HepG2 (cell line): ENCODE measurements around the gene SLC12A9. TPM values are rescaled to one million over a fixed set of nuclear protein-coding genes. Genes with fewer than 3 reads are reported as not detected.

Experiments
- AFF4 ChIP-seq: sonication (generic); formaldehyde crosslinking; IDR thresholded peaks from 2 replicates; pipeline ENCODE4 v1.4.0; 2020; ENCODE audit warnings: missing genetic modification reagents
- HDAC1 ChIP-seq: sonication (generic); formaldehyde crosslinking; IDR thresholded peaks from 2 replicates; pipeline ENCODE4 v1.5.1; 2020; ENCODE audit warnings: mild to moderate bottlenecking, missing genetic modification reagents
- HINFP ChIP-seq: sonication (generic); formaldehyde crosslinking; IDR thresholded peaks from 2 replicates; pipeline ENCODE4 v1.4.0; 2020; ENCODE audit warnings: low read depth, mild to moderate bottlenecking, missing genetic modification reagents
- HNF1B ChIP-seq: sonication (generic); formaldehyde crosslinking; IDR thresholded peaks from 2 replicates; pipeline ENCODE4 v1.5.1; 2020; ENCODE audit warnings: mild to moderate bottlenecking, moderate library complexity, missing genetic modification reagents
- RBM22 ChIP-seq: fragments of 200-400 bp; formaldehyde crosslinking; optimal IDR thresholded peaks from 2 replicates; pipeline ENCODE3; 2017; ENCODE audit warnings: mild to moderate bottlenecking, low read length, moderate library complexity
- RFX3 ChIP-seq: IDR thresholded peaks from 2 replicates; pipeline ENCODE4 v1.6.1; 2016; ENCODE audit warnings: missing biosample characterization, missing genetic modification reagents
- SMAD3 ChIP-seq: sonication (generic); formaldehyde crosslinking; IDR thresholded peaks from 2 replicates; pipeline ENCODE4 v1.4.0; 2020; ENCODE audit warnings: missing genetic modification reagents
- ZNF101 ChIP-seq: sonication (generic); formaldehyde crosslinking; IDR thresholded peaks from 2 replicates; pipeline ENCODE4 v1.4.0; 2020; ENCODE audit warnings: mild to moderate bottlenecking, low read depth, missing genetic modification reagents, borderline replicate concordance
- ZNF143 ChIP-seq: sonication (generic); formaldehyde crosslinking; IDR thresholded peaks from 2 replicates; pipeline ENCODE4 v1.4.0; 2020; ENCODE audit warnings: missing genetic modification reagents
- ZSCAN25 ChIP-seq: sonication (generic); formaldehyde crosslinking; IDR thresholded peaks from 2 replicates; pipeline ENCODE4 v1.8.0; 2022; ENCODE audit warnings: mild to moderate bottlenecking, missing genetic modification reagents
- polyA plus RNA-seq, 8 experiments: library from polyadenylated mRNA; depleted of rRNA in 3 of 8; stranded (reverse) in 7 of 8; unstranded in 1 of 8; fragments of >200 nt; fragmentation: Illumina TruSeq in 4 of 8; extraction: Trizol in 4 of 8; gene quantifications; 2 replicates each; pipeline versions ENCODE4 v1.2.1 to v1.2.3, GENCODE V29; 2011 to 2016; ENCODE audit warnings: low read depth in 4 of 8, missing spikeins in 1 of 8, mixed read lengths in 1 of 8; ENCODE audit not compliant: insufficient read depth in 1 of 8
- total RNA-seq, 5 experiments: library from RNA; depleted of rRNA; stranded (reverse); fragments of >200 nt; fragmentation: Illumina TruSeq; extraction: Trizol; gene quantifications; 2 replicates each; pipeline ENCODE4 v1.2.3, GENCODE V29; 2016; ENCODE audit warnings: low read depth in 1 of 5
- TF ChIP-seq, protein P1 (sequence below): sonication (generic); formaldehyde crosslinking; IDR thresholded peaks from 2 replicates; pipeline ENCODE4 v1.4.0; 2020; ENCODE audit warnings: mild to moderate bottlenecking, missing genetic modification reagents, borderline replicate concordance
- TF ChIP-seq, protein P2 (sequence below): sonication (generic); formaldehyde crosslinking; IDR thresholded peaks from 2 replicates; pipeline ENCODE4 v1.5.0; 2020; ENCODE audit warnings: missing genetic modification reagents
- TF ChIP-seq, protein P3 (sequence below): IDR thresholded peaks from 2 replicates; pipeline ENCODE4 v1.6.1; 2016

The SLC12A9 gene
- total and polyA plus RNA-seq, 2 of the 13 experiments (the other 11 are each of a cell fraction or from before 2014, with no cell fraction given) = 8.7 to 16.6 TPM

- TF ChIP-seq, protein P1, sequence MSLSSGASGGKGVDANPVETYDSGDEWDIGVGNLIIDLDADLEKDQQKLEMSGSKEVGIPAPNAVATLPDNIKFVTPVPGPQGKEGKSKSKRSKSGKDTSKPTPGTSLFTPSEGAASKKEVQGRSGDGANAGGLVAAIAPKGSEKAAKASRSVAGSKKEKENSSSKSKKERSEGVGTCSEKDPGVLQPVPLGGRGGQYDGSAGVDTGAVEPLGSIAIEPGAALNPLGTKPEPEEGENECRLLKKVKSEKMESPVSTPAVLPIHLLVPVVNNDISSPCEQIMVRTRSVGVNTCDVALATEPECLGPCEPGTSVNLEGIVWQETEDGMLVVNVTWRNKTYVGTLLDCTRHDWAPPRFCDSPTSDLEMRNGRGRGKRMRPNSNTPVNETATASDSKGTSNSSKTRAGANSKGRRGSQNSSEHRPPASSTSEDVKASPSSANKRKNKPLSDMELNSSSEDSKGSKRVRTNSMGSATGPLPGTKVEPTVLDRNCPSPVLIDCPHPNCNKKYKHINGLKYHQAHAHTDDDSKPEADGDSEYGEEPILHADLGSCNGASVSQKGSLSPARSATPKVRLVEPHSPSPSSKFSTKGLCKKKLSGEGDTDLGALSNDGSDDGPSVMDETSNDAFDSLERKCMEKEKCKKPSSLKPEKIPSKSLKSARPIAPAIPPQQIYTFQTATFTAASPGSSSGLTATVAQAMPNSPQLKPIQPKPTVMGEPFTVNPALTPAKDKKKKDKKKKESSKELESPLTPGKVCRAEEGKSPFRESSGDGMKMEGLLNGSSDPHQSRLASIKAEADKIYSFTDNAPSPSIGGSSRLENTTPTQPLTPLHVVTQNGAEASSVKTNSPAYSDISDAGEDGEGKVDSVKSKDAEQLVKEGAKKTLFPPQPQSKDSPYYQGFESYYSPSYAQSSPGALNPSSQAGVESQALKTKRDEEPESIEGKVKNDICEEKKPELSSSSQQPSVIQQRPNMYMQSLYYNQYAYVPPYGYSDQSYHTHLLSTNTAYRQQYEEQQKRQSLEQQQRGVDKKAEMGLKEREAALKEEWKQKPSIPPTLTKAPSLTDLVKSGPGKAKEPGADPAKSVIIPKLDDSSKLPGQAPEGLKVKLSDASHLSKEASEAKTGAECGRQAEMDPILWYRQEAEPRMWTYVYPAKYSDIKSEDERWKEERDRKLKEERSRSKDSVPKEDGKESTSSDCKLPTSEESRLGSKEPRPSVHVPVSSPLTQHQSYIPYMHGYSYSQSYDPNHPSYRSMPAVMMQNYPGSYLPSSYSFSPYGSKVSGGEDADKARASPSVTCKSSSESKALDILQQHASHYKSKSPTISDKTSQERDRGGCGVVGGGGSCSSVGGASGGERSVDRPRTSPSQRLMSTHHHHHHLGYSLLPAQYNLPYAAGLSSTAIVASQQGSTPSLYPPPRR (CRISPR knock-in tag) = peak; percentile 70
- TF ChIP-seq ZNF143 (CRISPR knock-in tag) (peak; percentile 92), ZSCAN25 (CRISPR knock-in tag) (0 out of 2 replicates have a peak, but pooled peaks have one; percentile 13), HINFP (0 out of 2 replicates have a peak, but pooled peaks have one; percentile 26), SMAD3 (CRISPR knock-in tag) (no peak; the same call in 1 of the 2 replicates), ZNF101 (0 out of 2 replicates have a peak, but pooled peaks have one; percentile 58), RFX3 (no peak), AFF4 (CRISPR knock-in tag) (0 out of 2 replicates have a peak, but pooled peaks have one; percentile 6), HDAC1 (peak; percentile 76), HNF1B (CRISPR knock-in tag) (peak; percentile 85), RBM22 (peak; percentile 39)
- TF ChIP-seq, protein P2, sequence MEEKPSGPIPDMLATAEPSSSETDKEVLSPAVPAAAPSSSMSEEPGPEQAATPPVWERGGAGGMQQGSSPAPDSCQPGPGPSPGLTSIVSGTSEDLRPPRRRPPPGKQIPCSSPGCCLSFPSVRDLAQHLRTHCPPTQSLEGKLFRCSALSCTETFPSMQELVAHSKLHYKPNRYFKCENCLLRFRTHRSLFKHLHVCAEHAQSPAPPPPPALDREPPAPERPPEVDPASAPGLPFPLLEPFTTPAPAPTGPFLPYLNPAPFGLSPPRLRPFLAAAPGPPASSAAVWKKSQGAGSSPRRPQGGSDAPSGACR (CRISPR knock-in tag) = peak; percentile 55; the same call in 1 of the 2 replicates
- TF ChIP-seq, protein P3, sequence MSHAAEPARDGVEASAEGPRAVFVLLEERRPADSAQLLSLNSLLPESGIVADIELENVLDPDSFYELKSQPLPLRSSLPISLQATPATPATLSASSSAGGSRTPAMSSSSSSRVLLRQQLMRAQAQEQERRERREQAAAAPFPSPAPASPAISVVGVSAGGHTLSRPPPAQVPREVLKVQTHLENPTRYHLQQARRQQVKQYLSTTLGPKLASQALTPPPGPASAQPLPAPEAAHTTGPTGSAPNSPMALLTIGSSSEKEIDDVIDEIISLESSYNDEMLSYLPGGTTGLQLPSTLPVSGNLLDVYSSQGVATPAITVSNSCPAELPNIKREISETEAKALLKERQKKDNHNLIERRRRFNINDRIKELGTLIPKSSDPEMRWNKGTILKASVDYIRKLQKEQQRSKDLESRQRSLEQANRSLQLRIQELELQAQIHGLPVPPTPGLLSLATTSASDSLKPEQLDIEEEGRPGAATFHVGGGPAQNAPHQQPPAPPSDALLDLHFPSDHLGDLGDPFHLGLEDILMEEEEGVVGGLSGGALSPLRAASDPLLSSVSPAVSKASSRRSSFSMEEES (CRISPR knock-in tag) = 0 out of 2 replicates have a peak, but pooled peaks have one; percentile 25
Measured at GRCh38 chr7:100874577-100875355, 22.3 kb downstream of the SLC12A9 start, which contains the start of gene SRRT (continued).
